Measurements from ENCODE around the gene RBMY1E.
"Not testable (repeated sequence)": the region's sequence is repeated elsewhere in the genome, so short reads cannot be mapped to it uniquely, and the experiment has no call there.

RBMY1E gene

GRCh38 chrY:21917932-21918331 is at the start of gene RBMY1E:
RBMY1E (minus strand) TSS chrY:21918032; CDS start chrY:21916054, 1,978 bp downstream.
- not testable (repeated sequence) for TF ChIP-seq CTCF (IDR thresholded peaks at IDR 0.05)

- TF ChIP-seq CTCF (IDR thresholded peaks at IDR 0.05), result not testable (repeated sequence)
Observed at GRCh38 chrY:21894426-21894825, 23.4 kb downstream of the RBMY1E start, which contains the start of gene RBMY1D. RBMY1D (minus strand) TSS chrY:21894526; CDS start chrY:21892513, 2,013 bp downstream.
